Inflammatory macrophage (primary cell): ENCODE measurements around the gene BTBD1.

ENCODE experiments used
- DNase-seq, 2 donors: peaks; one replicate each; pipeline ENCODE4 v3.0.0-alpha.2; 2020 to 2022
- total RNA-seq, 18 experiments: gene quantifications; one replicate each; lab custom pipeline; 2026; ENCODE audit warnings: mixed read lengths in 6 of 18, inconsistent platforms in 2 of 18; lab: John Stamatoyannopoulos, UW

The BTBD1 gene
- total RNA-seq: 70.7 to 278 (median 171) reads per million in 18 experiments

DNA sequence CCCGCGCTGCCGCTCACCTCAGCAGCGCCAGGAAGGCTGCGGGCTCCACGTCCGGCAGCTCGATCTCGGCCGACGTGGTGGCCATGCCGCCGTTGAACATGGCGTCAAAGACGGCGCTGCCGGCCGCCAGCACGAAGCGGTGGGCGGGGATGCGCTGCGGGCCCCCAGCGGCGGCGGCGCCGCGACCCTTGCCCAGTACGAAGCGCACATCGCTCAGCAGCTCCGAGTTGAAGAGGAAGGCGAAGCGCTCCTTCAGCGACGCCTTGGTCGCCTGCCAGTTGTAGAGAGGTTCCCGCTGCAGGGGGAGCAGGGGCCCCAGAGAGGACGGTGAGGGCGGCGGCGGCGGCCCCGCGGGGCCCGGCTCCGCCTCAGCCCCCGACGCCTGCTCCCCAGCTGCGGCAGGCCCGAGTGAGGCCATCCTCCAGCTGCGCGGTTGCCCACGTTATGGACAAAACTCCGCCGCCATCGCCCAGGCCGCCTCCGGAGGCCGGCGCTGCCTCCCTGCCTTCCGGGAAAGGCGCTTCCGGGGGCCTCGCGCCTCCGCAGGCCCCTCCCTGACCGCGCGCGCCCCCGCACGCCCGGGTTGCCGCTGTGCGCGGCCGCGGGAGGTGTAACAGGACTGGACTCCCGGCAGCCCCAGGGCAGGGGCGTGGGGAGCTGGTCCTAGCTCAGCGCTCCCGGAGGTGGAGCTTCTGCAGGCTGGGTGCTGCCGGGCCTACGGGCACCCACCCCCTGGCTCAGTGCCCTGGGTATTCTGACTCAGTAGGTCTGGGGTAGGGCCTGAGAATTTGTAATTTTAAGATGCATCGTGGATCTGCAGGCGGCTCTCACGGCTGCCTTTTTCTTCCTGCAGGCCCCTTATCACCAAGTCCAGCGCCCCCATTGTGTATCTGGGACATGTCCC lies at the start of gene BTBD1:
TSS of gene BTBD1 (minus strand) at position 519 of the 904 bp plus-strand sequence. CDS start at position 418, 101 bp downstream.
- DNase-seq: peak; percentile 94 to 97

DNA sequence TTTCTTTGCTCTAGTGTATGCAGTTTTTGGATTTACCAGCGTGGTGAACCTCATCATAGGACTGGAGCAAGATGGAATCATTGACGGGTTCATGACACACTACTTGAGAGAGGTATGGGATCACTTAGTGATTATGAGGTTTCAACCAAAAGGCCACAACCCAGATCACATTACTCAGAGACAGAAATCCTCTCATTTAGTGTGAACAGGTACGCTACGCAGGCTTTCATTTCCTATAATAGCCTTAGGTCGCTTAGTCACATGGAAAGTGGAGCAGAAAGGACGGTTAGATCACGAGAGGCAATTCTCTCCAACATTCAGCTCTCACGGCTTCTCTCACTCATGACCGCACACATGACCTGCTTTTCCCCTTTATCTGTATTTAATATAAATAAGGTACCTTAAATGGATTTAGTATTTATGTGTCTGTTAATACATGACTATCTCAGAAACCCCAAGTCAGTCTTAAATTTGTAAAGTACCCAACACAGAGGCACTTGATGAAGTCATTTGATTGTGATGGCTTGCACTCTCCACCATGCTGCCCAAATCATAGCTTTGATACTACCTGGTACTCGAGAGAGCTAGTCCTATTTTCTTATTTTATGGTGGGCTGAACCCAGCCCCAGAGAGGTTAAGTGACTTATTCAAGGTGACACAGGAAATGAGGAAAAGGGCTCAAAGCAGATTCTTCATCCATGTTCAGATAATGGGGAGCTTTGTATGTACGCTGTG lies 48.9 kb upstream of the BTBD1 start:
- DNase-seq: no peak

DNA sequence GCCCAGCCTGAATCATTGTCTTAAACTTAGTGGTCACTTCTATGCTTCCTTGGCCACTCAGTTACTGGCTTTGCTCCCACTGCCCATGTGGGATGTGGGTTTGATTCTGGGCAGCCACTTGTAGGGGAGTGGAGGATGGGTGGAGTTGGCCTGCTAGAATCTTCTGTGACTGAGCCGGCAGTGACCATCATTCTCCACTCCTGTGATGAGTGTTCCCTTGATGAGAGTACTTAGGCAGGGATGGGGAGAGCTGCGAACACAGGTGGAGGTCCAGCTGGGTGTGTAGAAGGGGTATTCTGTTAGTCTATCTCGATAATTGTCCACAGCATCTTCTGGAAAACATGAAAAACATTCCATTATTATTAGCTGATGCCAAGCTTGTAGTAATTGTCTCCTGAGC lies 48.4 kb upstream of the BTBD1 start:
- no peak for DNase-seq

DNA sequence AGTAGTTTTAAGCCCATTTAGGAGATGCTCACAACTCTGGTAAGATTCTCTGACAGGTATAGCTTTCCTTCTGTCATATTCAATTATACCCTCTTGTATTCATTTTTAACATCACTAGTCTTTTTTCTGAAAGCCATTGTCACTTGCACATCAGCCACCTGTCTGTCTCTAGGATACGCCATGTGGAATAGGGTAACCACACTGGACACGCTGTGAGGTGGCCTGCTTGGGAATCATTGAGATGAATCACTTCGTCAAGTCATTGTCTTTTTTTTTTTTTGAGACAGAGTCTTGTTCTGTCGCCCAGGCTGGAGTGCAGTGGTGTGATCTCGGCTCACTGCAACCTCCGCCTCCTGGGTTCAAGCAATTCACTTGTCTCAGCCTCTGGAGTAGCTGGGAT lies 47.8 kb upstream of the BTBD1 start:
- no peak for DNase-seq

DNA sequence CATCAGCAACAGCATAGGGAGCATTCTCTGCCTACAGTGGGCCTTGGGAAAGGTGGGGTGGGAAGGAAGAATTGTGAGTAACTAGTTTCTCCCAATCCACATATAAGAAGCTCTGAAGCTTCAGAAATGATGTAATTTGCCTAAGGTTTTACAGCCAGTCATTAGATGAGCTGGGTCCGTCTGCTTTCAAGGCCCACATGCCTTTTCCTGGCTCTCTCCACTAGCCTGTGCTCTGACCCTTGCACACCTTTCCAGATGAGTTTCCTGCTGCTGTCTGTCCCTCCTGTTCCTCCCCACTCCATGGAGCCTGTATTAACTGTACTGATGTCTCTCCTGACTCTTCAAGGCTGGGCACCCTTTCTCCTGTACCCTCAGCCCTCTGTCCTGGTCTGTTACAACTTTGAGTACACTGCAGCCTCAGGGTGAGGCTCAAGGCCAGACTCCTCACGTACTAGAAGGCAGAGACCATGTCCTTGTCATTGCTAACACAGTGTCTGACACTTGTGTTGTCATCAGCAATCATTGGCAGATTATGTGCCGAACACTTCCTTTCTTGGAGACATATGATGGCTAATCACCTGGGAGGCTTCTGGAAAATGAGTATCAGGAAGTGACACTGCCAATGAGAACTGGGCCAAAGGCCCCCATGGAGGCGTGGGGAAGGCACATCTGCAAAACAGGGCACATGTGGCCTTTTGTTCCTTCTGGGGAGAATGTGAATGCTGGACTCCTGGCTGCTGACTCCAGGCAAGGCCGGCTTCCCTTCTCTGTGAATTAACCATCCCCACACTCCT lies 47.0 kb upstream of the BTBD1 start:
- peak; percentile 72 to 84 for DNase-seq

DNA sequence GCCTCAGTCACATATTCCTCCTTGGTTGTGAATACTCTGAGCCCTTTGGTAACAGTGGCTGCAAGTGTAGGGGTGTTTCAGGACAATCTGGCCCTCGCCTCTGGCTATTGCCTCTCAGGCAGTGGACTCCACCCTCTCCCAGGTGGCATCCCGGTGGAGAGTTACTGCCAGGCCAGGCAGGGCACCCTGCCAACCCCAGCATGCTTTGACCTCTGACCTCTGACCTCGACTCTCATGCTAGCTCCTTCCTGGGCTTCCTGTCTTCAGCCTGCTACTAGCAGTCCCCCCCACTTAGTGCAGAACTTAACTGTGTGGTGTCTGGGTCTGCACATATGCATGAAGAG lies 45.9 kb upstream of the BTBD1 start:
- DNase-seq: no peak

- DNase-seq: no peak
Observed at GRCh38 chr15:83112233-83112955, 45.3 kb upstream of the BTBD1 start.

DNA sequence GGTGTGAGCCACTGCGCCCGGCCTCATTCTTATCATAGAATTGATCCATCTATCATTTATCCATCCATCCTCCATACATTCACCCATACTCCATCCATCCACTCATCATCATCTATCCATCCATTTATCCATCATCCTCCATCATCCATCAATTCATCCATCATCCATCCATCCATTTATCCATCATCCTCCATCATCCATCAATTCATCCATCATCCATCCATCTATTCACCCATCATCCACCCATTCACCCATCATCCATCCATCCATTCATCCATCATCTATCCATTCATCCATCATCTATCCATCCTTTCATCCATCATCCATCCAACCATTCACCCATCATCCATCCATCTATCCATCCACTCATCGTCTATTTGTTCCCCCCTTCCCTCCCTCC lies 44.1 kb upstream of the BTBD1 start:
- no peak for DNase-seq

GRCh38 chr15:83110381-83110780 lies 43.3 kb upstream of the BTBD1 start:
- DNase-seq: peak; percentile 79 to 94

GRCh38 chr15:83109532-83109931 lies 42.5 kb upstream of the BTBD1 start:
- DNase-seq: peak; percentile 30 to 36

DNA sequence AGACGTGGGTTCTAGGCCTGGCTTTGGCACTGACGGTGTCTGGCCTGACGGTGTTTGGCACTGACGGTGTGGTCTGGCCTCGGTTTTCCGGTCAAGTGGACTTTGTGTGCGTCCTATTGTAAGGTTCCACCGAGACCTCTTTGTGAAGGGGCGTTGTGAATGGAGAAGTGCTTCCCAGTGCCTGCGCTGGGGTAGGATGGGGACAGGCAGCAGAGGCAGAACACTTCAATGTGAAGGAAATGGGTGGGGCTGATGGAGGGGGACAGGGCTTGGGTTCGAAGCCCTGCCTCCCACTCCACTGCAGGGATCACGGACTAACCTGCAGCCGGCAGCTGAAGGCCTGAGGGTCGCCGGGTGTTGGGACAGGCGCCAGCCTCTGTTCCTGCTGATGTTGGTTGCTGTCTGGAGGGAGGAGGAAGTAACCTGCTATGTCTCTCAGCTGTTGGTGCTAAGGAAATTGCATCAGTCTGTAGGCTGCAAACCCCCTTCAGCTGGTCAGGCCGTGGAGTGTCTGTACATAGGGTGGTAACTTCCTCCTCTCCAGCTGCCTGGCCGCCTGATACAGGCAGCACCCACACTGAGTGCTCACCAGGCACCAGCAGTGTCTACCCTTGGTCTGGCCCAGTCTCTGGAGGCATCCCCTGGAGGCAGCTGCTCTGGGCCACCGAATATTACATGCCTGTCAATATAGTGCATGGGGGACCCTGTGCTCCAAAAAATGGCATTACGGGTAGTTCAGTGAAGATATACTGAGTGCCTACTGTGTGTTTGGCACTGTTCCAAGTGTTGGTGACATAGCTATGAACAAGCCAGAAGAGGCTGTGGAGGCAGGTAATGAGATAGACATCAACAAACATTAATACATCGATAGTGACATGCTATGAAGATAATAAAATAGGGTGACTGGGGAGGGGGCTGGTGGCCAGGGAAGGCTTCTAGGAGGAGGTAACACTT lies 41.5 kb upstream of the BTBD1 start:
- peak; percentile 97 to 98 for DNase-seq

GRCh38 chr15:83107841-83108181 lies 40.8 kb upstream of the BTBD1 start:
- DNase-seq: no peak

- peak in 1 of 2 donors; percentile 58 for DNase-seq
Observed at GRCh38 chr15:83106994-83107840, 40.2 kb upstream of the BTBD1 start, which contains the start of gene TM6SF1. TM6SF1 (plus strand) TSS chr15:83107645; CDS start chr15:83107681, 36 bp downstream.

- peak; percentile 23 to 53 for DNase-seq
Observed at GRCh38 chr15:83105440-83105839, 38.4 kb upstream of the BTBD1 start.

GRCh38 chr15:83104141-83104540 lies 37.1 kb upstream of the BTBD1 start:
- no peak for DNase-seq

DNA sequence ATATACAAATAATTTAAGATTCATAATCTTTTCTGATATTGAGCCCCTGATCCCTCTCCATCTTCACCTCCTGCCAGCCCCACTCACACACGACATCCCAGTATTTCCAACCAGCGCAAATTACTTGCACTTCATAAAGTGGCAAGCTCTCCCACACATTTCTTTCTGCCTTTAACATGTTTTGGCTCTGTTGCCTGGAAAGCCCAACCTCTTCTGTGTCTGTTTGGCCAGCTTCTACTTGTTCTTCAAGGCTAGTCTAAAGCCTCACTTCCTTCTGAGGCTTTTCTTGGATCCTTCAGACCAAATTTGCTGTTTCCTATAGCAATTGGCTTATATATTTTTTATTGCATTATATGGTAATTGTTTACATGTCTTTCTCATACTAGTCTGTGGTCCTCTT lies 35.3 kb upstream of the BTBD1 start:
- no peak for DNase-seq

- DNase-seq: peak; percentile 74 to 82
Observed at GRCh38 chr15:83100097-83100646, 33.1 kb upstream of the BTBD1 start.

DNA sequence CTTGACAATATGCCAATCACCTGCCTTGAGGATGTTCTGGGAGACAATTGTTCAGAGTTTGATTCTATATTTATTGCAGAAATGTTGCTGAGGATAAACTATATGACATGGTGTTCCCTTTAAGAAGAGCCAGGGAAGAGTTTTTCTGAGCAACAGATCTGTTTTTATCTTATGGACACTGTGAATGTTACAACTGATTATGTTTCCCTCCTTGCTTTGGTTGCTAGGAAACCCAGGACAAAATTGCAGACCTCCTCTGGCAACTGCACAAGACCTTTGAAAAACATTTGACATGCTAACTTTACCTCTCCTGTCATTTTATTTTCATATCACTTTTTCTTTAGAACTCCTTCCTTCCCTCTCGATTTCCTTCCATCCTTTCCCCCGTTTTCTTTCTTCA lies 32.2 kb upstream of the BTBD1 start:
- DNase-seq: no peak

DNA sequence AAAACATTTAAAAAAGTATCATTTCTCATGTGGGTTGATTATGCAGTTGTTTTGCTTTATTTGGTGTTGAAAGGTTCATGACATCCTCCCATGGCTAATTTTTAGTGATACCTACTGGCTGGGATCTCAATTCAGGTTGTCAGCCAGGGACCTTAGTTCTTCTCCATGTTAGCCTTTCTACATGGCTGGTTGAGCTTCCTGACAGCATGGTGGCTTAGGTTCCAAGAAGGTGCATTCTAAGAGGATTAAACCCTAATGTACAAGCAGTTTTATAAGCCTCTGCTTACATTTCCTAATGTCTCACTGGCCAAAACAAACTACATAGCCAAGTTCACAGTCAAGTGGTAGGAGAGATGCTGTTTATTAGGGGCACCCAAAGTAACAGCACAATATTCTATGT lies 31.0 kb upstream of the BTBD1 start:
- no peak for DNase-seq

- DNase-seq: no peak
Observed at GRCh38 chr15:83094583-83094982, 27.5 kb upstream of the BTBD1 start.
